GM12878 (cell line): ENCODE data around the gene NSUN2.

ENCODE experiments used
- MYC ChIP-seq: IDR thresholded peaks from 2 replicates; pipeline ENCODE4 v1.6.1; 2011; ENCODE audit warnings: mild to moderate bottlenecking, low read length, moderate library complexity, inconsistent platforms; ENCODE audit not compliant: insufficient read depth, insufficient replicate concordance, insufficient read length, severe bottlenecking
- RAD21 ChIP-seq: IDR thresholded peaks from 2 replicates; pipeline ENCODE4 v1.6.1; 2011; ENCODE audit warnings: mild to moderate bottlenecking, low read depth, low read length, moderate library complexity; ENCODE audit not compliant: insufficient read depth

- TF ChIP-seq RAD21, result no peak
- no peak for TF ChIP-seq MYC
Measured at GRCh38 chr5:6584101-6584645, 48.7 kb downstream of the NSUN2 start.
